Lower leg skin (tissue), 3 donors: ENCODE data around the gene CEP112.

Experiments used
- POLR2A ChIP-seq, 2 donors: fragments of 450-650 bp; IDR thresholded peaks; one replicate each; pipeline ENCODE4 v1.6.1; 2016 to 2017; ENCODE audit warnings: antibody characterized with exemption in 2 of 2, mild to moderate bottlenecking in 1 of 2, moderate library complexity in 1 of 2
- TF ChIP-seq, protein P1 (sequence below), 3 donors: fragments of 450-650 bp; IDR thresholded peaks; one replicate each; pipeline ENCODE4 v1.5.1; 2016; ENCODE audit warnings: antibody characterized with exemption in 3 of 3, mild to moderate bottlenecking in 3 of 3, moderate library complexity in 2 of 3

GRCh38 chr17:65750631-65751115, 441.3 kb downstream of the CEP112 start:
- TF ChIP-seq, protein P1, sequence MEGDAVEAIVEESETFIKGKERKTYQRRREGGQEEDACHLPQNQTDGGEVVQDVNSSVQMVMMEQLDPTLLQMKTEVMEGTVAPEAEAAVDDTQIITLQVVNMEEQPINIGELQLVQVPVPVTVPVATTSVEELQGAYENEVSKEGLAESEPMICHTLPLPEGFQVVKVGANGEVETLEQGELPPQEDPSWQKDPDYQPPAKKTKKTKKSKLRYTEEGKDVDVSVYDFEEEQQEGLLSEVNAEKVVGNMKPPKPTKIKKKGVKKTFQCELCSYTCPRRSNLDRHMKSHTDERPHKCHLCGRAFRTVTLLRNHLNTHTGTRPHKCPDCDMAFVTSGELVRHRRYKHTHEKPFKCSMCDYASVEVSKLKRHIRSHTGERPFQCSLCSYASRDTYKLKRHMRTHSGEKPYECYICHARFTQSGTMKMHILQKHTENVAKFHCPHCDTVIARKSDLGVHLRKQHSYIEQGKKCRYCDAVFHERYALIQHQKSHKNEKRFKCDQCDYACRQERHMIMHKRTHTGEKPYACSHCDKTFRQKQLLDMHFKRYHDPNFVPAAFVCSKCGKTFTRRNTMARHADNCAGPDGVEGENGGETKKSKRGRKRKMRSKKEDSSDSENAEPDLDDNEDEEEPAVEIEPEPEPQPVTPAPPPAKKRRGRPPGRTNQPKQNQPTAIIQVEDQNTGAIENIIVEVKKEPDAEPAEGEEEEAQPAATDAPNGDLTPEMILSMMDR (IDR thresholded peaks at IDR 0.05) = no peak
- TF ChIP-seq POLR2A (IDR thresholded peaks at IDR 0.05) = no peak
